Astrocyte (in vitro differentiated cells and primary cell): ENCODE measurements around the gene LRRC8D. TPM values are rescaled to one million over a fixed set of nuclear protein-coding genes. Genes with fewer than 3 reads are reported as not detected.

Source experiments
- DNase-seq: peaks from one replicate; pipeline ENCODE4 v3.0.0-alpha.2; 2010; ENCODE audit warnings: low read depth
- FAIRE-seq: peaks from 2 replicates; lab custom pipeline; 2011; peaks lifted over from hg19 to GRCh38; lab: Jason Lieb, UNC
- H2AFZ ChIP-seq: 2 replicates; pipeline ENCODE4 v1.6.0; 2012; ENCODE audit warnings: low read depth, low read length, inconsistent platforms
- H3K27ac ChIP-seq: 2 replicates; pipeline ENCODE4 v1.5.1; 2011; ENCODE audit warnings: low read depth, low read length, inconsistent platforms
- H3K27me3 ChIP-seq: 2 replicates; pipeline ENCODE4 v1.6.0; 2011; ENCODE audit warnings: low read length, inconsistent platforms; ENCODE audit not compliant: insufficient read depth
- H3K36me3 ChIP-seq: 2 replicates; pipeline ENCODE4 v1.5.1; 2011; ENCODE audit warnings: low read length, inconsistent platforms; ENCODE audit not compliant: insufficient read depth
- H3K4me1 ChIP-seq: 2 replicates; pipeline ENCODE4 v1.5.1; 2011; ENCODE audit warnings: low read length, inconsistent platforms; ENCODE audit not compliant: insufficient read depth
- H3K4me2 ChIP-seq: 2 replicates; pipeline ENCODE4 v1.6.0; 2012; ENCODE audit warnings: low read length, inconsistent platforms
- H3K4me3 ChIP-seq: 2 replicates; pipeline ENCODE4 v1.5.1; 2011; ENCODE audit warnings: low read depth, mild to moderate bottlenecking, low read length, inconsistent platforms; ENCODE audit not compliant: insufficient read depth
- H3K79me2 ChIP-seq: 2 replicates; pipeline ENCODE4 v1.6.0; 2012; ENCODE audit warnings: mild to moderate bottlenecking, low read length, inconsistent platforms; ENCODE audit not compliant: insufficient read depth
- H3K9ac ChIP-seq: 2 replicates; pipeline ENCODE4 v1.6.0; 2012; ENCODE audit warnings: mild to moderate bottlenecking, low read length, inconsistent platforms
- H3K9me3 ChIP-seq: 2 replicates; pipeline ENCODE4 v1.5.1; 2012; ENCODE audit warnings: low read depth, mild to moderate bottlenecking, low read length, inconsistent platforms; ENCODE audit not compliant: insufficient read depth
- H4K20me1 ChIP-seq: 2 replicates; pipeline ENCODE4 v1.6.0; 2012; ENCODE audit warnings: low read length, inconsistent platforms; ENCODE audit not compliant: insufficient read depth
- H3K27ac Mint-ChIP-seq: one replicate; pipeline ENCODE4 v1.8.0; 2021; ENCODE audit warnings: mild to moderate bottlenecking, mixed read lengths; ENCODE audit not compliant: unreplicated experiment
- H3K27me3 Mint-ChIP-seq: one replicate; pipeline ENCODE4 v1.8.0; 2021; ENCODE audit warnings: low read depth, mixed read lengths; ENCODE audit not compliant: unreplicated experiment
- H3K36me3 Mint-ChIP-seq: one replicate; pipeline ENCODE4 v1.8.0; 2021; ENCODE audit warnings: low read depth, mixed read lengths; ENCODE audit not compliant: unreplicated experiment
- H3K4me1 Mint-ChIP-seq: one replicate; pipeline ENCODE4 v1.8.0; 2021; ENCODE audit warnings: low read depth, mixed read lengths; ENCODE audit not compliant: unreplicated experiment
- H3K4me3 Mint-ChIP-seq: one replicate; pipeline ENCODE4 v1.8.0; 2021; ENCODE audit warnings: mild to moderate bottlenecking, moderate library complexity, mixed read lengths; ENCODE audit not compliant: unreplicated experiment
- H3K9me3 Mint-ChIP-seq: one replicate; pipeline ENCODE4 v1.8.0; 2021; ENCODE audit warnings: mild to moderate bottlenecking, mixed read lengths; ENCODE audit not compliant: unreplicated experiment
- CTCF ChIP-seq: IDR thresholded peaks from 2 replicates; pipeline ENCODE4 v1.5.1; 2011; ENCODE audit warnings: low read depth, mild to moderate bottlenecking, inconsistent platforms, low read length, moderate library complexity; ENCODE audit not compliant: insufficient read depth
- EZH2 ChIP-seq: IDR thresholded peaks from 2 replicates; pipeline ENCODE4 v1.6.1; 2012; ENCODE audit warnings: mild to moderate bottlenecking, low read length, inconsistent platforms; ENCODE audit not compliant: insufficient read depth
- total RNA-seq: library from RNA; stranded (reverse); gene quantifications from 2 replicates; pipeline ENCODE4 v1.2.1, GENCODE V29; 2021

Gene LRRC8D
- total RNA-seq, 1 donor from 2014 or later: 36.9 TPM

- Histone ChIP-seq H2AFZ (no peak overlapping the region), H3K9ac (no peak overlapping the region), H3K4me2 (no peak overlapping the region), H3K4me1 (no peaks in the 10 kb centered on the region), H3K9me3 (no peaks in the 10 kb centered on the region), H3K79me2 (no peaks in the 10 kb centered on the region), H4K20me1 (no peaks in the 10 kb centered on the region), H3K27me3 (no peaks in the 10 kb centered on the region), H3K4me3 (no peak overlapping the region), H3K27ac (no peak overlapping the region), H3K36me3 (no peaks in the 10 kb centered on the region)
- TF ChIP-seq EZH2: no peak
- TF ChIP-seq CTCF: no peak
- Mint-ChIP-seq H3K9me3 (peaks cover 2% of the 10 kb centered on the region), H3K27ac (no peak overlapping the region), H3K27me3 (peaks cover 6% of the 10 kb centered on the region), H3K4me3 (no peak overlapping the region), H3K4me1 (peaks cover 2% of the 10 kb centered on the region), H3K36me3 (peaks cover 2% of the 10 kb centered on the region)
- DNase-seq (no peak), FAIRE-seq (no peak)
These were observed 18.8 kb upstream of the LRRC8D start for GRCh38 chr1:89802051-89802450.

- Histone ChIP-seq H2AFZ (no peak overlapping the region), H3K9ac (no peak overlapping the region), H3K36me3 (no peaks in the 10 kb centered on the region), H4K20me1 (no peaks in the 10 kb centered on the region), H3K27me3 (no peaks in the 10 kb centered on the region), H3K79me2 (no peaks in the 10 kb centered on the region), H3K4me1 (no peaks in the 10 kb centered on the region), H3K9me3 (no peaks in the 10 kb centered on the region), H3K4me3 (no peak overlapping the region), H3K27ac (no peak overlapping the region), H3K4me2 (no peak overlapping the region)
- Mint-ChIP-seq H3K9me3 (peaks cover 2% of the 10 kb centered on the region), H3K36me3 (peaks cover 2% of the 10 kb centered on the region), H3K4me3 (no peak overlapping the region), H3K27me3 (peaks cover 6% of the 10 kb centered on the region), H3K27ac (peak overlapping the region; percentile 41), H3K4me1 (peaks cover 2% of the 10 kb centered on the region)
- no peak for TF ChIP-seq CTCF
- TF ChIP-seq EZH2: no peak
- DNase-seq (peak; percentile 14), FAIRE-seq (no peak)
These were observed 18.0 kb upstream of the LRRC8D start for GRCh38 chr1:89802841-89803240.

GRCh38 chr1:89804642-89805237 is 16.1 kb upstream of the LRRC8D start:
- Histone ChIP-seq H3K4me1 (peaks cover 7% of the 10 kb centered on the region), H4K20me1 (no peaks in the 10 kb centered on the region), H3K27ac (no peak overlapping the region), H3K27me3 (no peaks in the 10 kb centered on the region), H3K4me2 (no peak overlapping the region), H3K36me3 (no peaks in the 10 kb centered on the region), H3K4me3 (no peak overlapping the region), H3K79me2 (no peaks in the 10 kb centered on the region), H3K9ac (no peak overlapping the region), H3K9me3 (no peaks in the 10 kb centered on the region), H2AFZ (no peak overlapping the region)
- FAIRE-seq: no peak
- Mint-ChIP-seq H3K27me3 (peaks cover 6% of the 10 kb centered on the region), H3K4me1 (peaks cover 13% of the 10 kb centered on the region), H3K36me3 (no peaks in the 10 kb centered on the region), H3K27ac (no peak overlapping the region), H3K9me3 (no peaks in the 10 kb centered on the region), H3K4me3 (no peak overlapping the region)
- DNase-seq: peak; percentile 49
- no peak for TF ChIP-seq EZH2
- TF ChIP-seq CTCF: peak; percentile 97
